HG02678 (cell line): ENCODE results near the gene MEGF6.

Experiments used
- ATAC-seq: cut with Tn5 transposase; IDR thresholded peaks from one replicate; pipeline ENCODE4 v1.9.1; 2021; ENCODE audit warnings: mild to moderate bottlenecking, moderate library complexity; ENCODE audit not compliant: unreplicated experiment

Gene MEGF6

GRCh38 chr1:3527774-3528173, 83.5 kb downstream of the MEGF6 start:
- no peak for ATAC-seq

DNA sequence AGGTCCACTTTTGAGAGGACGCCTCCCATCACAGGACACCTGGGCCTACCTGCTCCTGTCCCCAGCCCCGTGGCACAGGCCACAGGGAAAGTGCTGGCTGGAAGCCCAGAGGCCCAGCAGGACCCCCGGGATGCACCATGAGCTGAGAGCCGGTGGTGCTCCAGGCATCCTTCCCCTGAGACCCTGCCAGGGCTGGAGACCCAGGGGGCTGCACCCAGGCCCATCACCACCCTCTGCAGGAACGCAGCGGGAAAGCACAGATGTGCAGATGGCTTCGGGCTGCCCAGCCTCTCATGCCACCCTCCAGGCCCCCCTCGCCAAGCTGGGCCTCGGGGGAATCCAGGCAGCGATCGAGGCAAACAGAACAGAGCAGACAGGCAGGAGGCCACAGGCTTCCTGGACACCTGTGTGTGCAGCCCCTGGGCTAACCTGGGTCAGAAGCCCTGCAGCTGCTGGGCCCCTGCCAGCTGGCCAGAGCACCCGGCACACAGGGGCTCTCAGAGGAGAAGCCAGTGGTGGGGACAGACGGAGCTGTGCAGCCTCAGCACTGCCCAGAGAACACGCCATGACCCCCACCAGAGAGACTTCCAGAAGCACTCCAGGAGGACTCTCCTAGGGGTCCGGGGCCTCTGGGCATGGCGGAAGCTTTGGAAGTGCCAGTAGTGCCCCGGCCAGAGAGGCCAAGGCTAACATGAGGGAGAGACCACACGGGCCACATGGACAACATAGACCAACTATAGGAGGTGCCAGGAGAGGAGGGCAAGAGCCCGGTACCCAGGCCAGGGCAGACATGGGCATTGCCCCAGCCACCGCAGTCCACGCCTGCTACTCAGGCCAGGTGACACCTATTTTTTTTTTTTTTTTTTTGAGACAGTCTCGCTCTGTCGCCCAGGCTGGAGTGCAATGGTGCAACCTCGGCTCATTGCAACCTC, 85.5 kb downstream of the MEGF6 start:
- no peak for ATAC-seq

DNA sequence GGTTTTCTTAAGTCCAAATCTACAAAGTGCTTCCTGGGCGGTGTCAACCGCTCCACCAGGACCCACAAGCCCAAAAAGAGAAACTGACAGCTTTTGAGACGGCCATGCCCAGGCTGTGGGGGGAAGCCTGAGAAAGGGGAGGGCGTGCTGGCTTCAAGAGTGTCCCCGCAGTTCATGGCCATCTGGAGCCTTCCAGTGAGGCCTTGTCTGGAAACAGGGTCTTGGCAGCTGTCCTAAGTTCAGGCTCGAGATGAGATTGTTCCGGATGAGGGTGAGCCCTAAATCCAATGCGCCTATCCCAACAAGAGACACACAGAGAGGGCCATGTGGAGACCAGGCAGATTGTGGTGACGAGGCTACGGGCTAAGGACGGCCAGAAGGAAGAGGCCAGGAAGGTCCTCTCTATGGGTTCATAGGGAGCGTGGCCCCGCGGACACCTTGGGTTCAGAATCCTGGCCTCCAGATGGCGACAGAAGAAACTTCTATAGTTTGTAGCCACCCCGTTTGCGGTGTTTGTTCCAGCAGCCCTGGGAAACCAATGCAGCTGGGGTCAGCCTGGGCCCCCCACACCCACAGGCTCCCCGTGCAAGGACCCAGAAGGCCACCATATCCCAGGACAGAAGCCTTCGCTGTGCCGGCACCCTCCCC, 86.6 kb downstream of the MEGF6 start:
- no peak for ATAC-seq

GRCh38 chr1:3523980-3524379, 87.3 kb downstream of the MEGF6 start:
- no peak for ATAC-seq

GRCh38 chr1:3522564-3523265, 88.6 kb downstream of the MEGF6 start:
- ATAC-seq = no peak

DNA sequence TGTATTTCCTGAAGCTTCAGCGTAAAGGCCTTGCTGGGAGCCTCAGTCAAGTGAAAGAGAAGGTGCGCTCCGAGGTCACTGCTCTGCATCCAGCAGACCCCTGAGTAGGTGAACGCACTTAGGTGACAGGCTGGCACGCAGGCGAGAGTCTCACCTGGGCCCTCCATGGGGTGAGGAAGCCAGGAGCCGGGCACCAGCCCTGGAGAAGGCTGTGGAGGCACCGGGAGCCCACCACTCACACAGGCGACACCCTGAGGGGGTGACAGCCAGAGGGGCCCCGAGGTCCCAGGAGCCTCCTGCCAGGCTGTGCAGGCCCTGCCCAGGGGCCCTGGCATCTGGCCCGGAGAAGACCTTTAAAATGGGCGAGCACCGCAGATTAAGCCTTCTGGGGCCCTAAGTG, 89.2 kb downstream of the MEGF6 start:
- no peak for ATAC-seq

- no peak for ATAC-seq
Measured at GRCh38 chr1:3521426-3521825, 89.9 kb downstream of the MEGF6 start.

DNA sequence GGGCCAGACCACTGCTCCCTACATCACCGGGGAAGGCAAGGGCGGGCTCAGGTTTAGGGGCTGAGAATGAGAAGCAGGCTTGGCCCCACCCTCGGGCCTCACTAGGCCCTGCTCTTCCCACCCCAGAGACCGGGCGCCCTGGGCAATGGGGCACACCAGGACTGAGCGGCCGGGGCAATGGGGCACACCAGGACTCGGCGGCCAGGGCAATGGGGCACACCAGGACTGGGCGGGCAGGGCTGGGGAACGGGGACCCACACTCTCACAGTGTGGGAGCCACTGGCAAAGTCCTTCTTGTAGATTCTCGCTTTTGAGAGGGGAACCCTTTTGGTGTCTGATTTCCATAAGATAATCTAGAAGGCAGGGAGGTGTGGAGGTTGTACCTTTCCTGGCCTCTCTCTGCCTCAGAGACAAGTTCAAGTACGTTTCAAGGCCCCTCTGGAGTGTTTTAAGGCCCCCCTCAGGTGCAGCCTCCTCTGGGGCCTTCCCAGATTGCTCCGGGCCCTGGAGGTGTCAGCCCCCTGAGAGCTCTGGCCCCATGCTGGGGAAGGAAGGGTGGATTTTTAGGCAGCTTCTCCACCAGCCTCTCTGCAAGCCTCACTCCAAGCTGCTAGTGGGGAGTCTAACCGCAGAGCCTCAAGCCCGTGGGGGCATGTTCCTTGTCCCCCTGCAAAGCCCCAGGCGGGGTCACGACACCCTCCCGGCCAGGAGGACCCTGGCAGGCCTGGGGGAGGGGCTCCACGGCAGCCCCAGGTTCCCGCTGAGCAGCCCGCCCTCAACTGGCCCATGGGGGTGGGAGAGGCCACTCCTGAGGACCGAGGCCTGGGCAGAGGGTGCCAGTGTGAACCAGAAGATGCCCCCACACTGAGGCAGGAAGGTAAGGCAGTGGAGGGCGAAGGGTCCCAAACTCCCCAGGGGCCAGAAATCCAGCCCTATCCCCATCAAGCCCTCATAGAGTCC, 90.6 kb downstream of the MEGF6 start:
- no peak for ATAC-seq

DNA sequence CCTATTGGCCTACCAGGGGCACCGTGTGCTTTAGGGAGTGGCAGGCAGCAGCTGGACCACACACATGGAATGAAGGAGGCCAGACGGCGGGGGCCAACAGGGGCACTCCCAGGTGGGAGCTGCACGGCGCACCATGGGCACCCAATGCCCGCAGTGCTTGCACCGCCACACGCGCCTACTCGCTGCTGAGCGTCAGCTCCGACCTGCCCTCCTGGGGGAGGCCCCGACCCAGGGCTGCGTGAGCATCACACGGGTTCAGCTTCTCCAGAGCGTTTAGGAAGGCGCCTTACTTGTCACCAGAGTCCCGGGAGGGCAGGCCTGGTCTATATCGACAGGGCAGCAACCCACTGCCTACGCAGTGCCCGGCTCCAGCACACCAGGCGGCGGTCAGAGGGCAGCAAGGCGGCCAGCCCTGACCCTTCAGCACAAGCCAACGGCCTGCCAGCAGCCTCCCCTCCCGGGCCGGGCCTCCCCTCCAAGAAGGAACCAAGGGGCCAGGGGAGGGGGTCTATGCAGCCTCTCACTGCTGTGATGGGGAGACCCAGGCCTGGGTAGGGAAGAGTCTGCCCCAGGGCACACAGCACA, 91.9 kb downstream of the MEGF6 start:
- ATAC-seq = no peak

GRCh38 chr1:3518756-3519155, 92.6 kb downstream of the MEGF6 start:
- ATAC-seq = no peak

GRCh38 chr1:3518256-3518655, 93.1 kb downstream of the MEGF6 start:
- no peak for ATAC-seq

DNA sequence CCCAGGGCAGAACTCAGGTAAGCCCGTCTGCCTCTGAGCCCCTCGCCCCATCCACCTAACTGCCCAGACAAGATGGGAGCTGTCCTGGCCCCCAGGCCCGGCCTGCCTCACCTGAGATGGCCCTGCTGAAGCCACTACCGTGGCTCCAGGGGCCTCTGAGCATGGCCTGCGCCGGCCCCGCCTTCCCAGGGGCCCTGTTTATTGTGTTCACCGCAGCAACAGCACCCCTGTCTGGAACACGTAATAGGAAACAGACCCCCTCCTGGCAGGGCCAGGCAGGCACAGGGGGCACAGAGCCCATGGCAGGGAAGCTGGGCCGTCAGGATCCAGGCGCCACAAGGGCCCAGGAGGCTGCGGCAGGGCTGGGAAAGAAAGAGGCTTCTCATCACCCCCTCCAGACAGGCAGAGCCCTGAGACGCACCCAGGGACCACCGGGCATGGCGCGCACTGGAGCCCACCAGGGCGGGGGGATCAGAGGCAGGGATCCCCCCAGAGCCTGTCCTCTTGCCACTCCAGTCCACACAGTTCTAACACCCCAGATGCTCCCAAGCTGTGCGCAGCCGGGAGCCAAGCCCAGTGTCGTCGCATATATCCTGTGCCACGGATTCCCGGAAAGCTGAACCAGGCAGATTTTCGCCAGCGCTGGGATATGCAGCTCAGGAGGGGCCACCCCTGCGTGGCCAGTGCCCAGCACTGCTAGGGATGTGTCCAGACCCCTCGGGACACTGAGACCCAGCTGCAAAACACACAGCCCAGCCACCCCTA, 94.2 kb downstream of the MEGF6 start:
- ATAC-seq = no peak

DNA sequence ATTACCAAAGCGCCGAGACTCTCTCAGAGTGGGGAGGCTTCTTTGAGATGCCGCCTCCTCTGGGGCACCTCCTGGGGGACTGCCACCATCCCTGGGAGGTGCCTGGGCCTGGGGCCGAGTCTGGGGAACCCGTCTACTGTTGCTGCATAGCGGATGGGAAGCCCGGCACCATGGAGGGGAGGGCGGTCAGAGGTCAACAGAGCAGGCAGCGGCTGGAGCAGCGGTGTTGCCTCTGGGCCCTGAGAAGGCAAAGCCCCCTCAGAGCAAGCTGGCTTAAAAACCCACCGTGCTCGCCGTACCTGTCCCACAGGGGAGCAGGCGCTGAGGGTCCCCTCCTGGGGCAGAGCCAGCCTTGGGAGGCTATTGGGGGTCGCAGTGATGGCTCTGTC, 94.8 kb downstream of the MEGF6 start:
- no peak for ATAC-seq

DNA sequence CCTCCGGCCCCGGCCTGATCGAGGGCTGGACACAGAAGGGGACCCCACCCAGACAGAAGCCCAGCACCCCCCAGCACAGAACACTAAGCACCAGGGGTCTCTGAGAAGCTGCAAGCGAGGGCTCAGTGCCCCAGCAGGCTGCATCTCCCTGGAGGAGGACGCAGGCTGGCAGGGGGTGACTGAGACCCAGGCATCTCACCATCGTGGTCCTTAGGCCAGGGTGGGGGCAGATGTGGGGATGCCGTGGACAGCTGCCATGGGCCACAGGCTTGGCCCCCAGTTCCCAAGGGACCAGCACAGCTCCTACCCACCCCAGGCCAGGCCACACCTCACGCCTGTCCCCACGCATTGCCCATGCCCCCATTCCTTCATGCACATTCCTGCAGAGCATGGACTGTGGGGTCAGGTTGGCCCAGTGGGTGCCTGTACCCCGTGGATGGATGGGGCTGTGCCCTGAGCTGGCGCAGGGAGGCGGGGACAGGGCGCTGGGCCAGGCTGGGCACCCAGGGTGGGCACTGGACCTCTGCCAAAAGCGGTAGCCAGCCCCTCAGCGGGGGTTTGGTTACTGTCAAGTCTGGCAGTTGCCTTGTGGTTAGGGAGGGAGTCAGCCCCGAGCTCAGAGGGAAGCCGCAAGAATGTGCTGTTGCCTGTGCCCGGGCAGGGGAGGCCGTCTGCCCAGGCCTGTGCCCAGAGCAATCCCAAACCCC, 95.4 kb downstream of the MEGF6 start:
- ATAC-seq = no peak

GRCh38 chr1:3515272-3515671, 96.0 kb downstream of the MEGF6 start:
- ATAC-seq = no peak

DNA sequence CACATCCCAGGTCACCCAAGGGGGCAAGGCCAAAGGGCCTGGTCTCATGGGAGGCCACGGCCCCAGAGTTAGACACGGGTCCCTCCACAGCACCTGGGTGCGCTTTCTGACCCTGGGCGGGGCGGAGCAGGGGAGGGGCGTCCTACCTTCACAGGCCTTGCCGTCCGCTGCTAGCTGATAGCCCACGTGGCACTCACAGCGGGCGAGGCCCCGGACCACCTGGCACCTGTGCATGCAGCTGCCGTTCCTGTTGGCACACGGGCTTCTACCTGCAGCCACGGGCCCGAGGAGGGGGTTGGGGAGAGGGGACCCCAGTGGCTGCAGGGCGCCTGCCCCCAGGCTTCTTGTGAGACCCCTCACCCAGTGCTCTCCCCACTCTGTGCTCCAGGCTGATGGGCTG, 96.9 kb downstream of the MEGF6 start:
- no peak for ATAC-seq

DNA sequence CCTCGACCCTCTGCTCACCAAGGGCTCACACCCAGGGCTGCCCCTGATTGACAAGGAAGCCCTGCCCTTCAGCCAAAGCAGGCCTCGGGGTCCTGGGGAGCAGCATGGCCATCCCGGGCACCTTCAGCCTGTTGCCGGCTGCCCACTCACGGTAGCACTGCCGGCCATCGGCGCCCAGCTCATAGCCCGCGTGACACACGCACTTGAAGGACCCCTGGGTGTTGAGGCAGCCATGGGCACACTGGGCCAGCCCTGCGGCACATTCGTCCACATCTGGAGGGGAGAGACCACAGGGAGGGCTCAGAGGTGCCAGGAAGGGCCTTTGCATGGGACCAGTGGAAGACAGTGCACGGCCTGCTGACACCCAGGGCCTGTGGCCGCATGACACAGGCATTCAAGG, 99.5 kb downstream of the MEGF6 start:
- no peak for ATAC-seq

DNA sequence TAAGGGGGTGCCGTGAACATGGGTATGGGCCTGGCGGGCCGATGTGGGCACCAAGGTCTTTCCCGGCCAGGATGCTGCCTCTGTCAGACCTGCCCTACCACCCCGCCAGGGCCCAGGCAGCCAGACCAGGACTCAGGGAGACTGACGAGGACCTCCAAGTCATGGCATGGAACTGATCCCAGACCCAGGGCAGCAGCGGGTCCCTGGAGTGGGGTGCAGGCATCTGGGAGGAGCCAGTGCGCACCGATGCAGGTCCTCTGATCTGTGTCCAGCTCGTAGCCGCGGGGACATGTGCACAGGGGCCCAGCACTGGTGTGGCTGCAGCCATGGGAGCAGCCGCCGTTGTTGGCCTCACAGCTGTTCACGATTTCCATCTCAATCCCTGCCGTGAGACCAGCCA, 100.0 kb downstream of the MEGF6 start:
- no peak for ATAC-seq

DNA sequence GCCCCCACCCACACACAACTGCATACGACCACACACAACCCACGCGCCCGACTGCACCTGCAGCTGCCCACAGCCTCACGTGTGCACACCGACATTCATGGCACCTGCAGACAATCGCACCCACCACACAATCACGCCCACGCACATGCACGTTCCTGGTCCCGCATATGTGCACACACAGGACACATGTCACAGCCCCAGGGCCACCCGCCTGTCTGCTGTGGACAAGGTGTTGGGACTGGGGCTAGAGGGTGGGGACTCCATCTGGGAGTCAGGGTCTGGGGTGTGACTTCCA, 100.4 kb downstream of the MEGF6 start:
- ATAC-seq = no peak
